Measurements from ENCODE around the gene AUTS2.

Gene AUTS2

DNA sequence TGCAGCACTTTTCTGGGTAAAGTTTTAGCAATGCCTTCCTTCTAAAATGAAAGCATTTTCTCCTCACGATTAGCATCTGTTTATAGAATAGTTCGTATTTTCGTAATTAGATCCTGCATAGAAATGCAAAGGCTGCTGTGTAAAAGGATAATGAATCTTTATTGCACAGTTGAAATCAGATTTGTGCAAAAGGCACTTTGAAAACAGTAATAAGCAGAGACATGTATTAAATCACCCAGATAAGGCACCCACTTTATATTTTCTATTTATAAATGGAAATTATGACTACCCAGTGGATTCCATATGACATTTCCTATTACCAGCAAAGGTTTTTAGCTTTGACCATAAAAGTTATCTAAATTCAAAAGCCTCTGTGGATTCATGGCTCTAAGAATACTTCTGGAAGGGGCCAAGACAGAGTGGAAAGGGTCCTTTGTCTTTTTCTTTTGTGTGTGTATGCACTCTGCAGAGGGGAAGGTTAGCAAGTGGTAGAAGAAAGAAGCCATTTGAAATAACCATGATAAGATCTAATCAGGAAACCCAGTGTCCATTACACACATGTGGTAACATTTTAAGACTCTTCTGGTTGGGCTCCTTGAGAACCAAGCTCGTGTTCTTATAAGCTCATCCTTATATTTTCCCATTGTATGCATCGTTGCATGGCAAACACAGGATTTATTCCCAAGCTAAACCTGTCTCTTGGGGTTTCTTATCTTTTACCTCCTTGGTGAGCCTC, 612.1 kb downstream of the AUTS2 start:
- H3K4me3 ChIP-seq (replicated peaks; ENCODE audit: low read depth, low read length) = no peak overlapping the region
- TF ChIP-seq, protein P1, sequence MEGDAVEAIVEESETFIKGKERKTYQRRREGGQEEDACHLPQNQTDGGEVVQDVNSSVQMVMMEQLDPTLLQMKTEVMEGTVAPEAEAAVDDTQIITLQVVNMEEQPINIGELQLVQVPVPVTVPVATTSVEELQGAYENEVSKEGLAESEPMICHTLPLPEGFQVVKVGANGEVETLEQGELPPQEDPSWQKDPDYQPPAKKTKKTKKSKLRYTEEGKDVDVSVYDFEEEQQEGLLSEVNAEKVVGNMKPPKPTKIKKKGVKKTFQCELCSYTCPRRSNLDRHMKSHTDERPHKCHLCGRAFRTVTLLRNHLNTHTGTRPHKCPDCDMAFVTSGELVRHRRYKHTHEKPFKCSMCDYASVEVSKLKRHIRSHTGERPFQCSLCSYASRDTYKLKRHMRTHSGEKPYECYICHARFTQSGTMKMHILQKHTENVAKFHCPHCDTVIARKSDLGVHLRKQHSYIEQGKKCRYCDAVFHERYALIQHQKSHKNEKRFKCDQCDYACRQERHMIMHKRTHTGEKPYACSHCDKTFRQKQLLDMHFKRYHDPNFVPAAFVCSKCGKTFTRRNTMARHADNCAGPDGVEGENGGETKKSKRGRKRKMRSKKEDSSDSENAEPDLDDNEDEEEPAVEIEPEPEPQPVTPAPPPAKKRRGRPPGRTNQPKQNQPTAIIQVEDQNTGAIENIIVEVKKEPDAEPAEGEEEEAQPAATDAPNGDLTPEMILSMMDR (IDR thresholded peaks at IDR 0.05; ENCODE audit: low read depth, low read length, missing control alignments) = no peak
- no peak for DNase-seq (ENCODE audit: extremely low read depth, low read depth)

- no peak overlapping the region for H3K4me3 ChIP-seq (replicated peaks; ENCODE audit: low read depth, low read length)
- TF ChIP-seq, protein P1 (IDR thresholded peaks at IDR 0.05; ENCODE audit: low read depth, low read length, missing control alignments) = no peak
- no peak for DNase-seq (ENCODE audit: extremely low read depth, low read depth)
Observed at GRCh38 chr7:70210936-70211310, 612.6 kb downstream of the AUTS2 start.

GRCh38 chr7:70212281-70212680, 614.0 kb downstream of the AUTS2 start:
- H3K4me3 ChIP-seq (replicated peaks; ENCODE audit: low read depth, low read length) = no peak overlapping the region
- TF ChIP-seq, protein P1 (IDR thresholded peaks at IDR 0.05; ENCODE audit: low read depth, low read length, missing control alignments) = no peak
- DNase-seq (ENCODE audit: extremely low read depth, low read depth) = no peak

DNA sequence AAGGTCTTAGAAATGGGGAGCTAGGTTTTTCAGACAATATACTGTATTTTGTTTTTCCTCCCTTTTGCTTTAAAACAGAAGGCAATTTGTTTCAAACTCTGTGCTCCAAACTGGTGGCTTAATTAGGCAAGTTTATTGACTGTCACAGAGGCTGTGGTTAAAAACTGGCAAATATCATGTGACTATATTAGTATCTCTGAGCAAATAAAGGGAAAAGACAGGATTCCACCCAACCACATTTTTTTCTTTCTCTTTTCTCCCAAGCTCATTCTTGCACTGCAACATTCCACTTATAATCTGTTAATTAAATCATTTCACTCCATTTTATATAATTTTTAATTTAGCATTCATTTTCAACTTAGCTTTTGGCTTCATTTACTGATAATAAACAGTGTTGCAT, 615.8 kb downstream of the AUTS2 start:
- TF ChIP-seq, protein P1 (IDR thresholded peaks at IDR 0.05; ENCODE audit: low read depth, low read length, missing control alignments) = no peak
- DNase-seq (ENCODE audit: extremely low read depth, low read depth) = no peak
- H3K4me3 ChIP-seq (replicated peaks; ENCODE audit: low read depth, low read length) = no peak overlapping the region

DNA sequence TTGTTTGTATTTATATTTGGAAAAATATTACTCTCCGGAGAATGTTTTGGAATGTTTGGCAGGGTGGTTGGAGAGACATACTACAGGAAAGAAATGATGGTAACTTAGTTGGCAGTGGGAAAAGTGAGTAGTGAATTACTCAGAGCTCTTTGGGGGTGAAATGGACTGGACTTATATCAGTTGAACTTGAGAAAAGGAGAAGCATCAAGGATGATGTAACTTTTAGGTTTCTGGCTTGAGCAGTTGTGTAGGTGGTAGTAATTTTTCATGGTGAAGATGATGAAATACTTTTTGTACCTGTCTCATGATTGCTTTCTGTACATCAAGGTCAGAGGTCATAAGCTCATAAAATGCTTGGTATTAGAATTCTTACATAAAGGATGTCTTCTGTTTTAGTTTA, 617.2 kb downstream of the AUTS2 start:
- TF ChIP-seq, protein P1 (IDR thresholded peaks at IDR 0.05; ENCODE audit: low read depth, low read length, missing control alignments) = no peak
- no peak for DNase-seq (ENCODE audit: extremely low read depth, low read depth)
- no peak overlapping the region for H3K4me3 ChIP-seq (replicated peaks; ENCODE audit: low read depth, low read length)

DNA sequence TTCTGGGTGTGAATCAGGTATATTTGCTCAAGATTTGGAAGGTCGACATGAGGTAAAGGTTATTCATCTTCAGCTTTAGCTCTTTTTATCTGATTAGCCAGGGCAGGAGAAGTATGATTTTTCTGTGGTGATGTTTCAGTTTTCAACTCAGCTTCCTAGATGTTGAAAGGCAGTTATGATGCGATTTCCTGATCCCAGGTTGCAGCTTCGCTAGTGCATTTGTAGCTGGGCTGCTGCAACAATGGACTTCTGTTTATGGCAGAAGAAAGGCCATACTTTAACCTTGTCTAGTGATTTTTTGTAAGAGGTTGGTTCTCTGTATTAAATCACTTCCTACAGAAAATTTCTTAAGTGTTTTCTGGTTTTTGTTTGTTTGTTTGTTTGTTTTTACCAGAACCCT, 619.3 kb downstream of the AUTS2 start:
- no peak for DNase-seq (ENCODE audit: extremely low read depth, low read depth)
- H3K4me3 ChIP-seq (replicated peaks; ENCODE audit: low read depth, low read length) = no peak overlapping the region
- TF ChIP-seq, protein P1 (IDR thresholded peaks at IDR 0.05; ENCODE audit: low read depth, low read length, missing control alignments) = no peak

DNA sequence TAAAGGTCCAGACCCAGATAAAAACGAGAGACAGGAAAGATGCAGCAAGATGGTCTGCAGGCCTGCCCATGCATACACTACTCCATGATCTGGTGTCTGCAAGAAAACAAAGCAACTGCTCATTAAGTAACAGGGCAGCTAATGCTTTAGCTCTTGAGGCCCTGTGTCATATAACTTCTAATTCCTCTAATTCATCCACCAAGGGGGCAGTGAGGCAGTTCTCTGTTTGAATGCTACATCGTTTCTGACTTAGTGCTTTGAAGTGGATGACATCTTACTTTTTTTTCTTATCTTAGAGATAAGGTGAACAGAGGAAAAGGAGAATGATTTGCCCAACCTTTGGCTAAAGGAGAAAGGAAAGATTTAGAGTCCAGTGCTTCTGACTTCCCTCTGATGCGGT, 619.7 kb downstream of the AUTS2 start:
- TF ChIP-seq, protein P1 (IDR thresholded peaks at IDR 0.05; ENCODE audit: low read depth, low read length, missing control alignments) = no peak
- no peak overlapping the region for H3K4me3 ChIP-seq (replicated peaks; ENCODE audit: low read depth, low read length)
- no peak for DNase-seq (ENCODE audit: extremely low read depth, low read depth)

Data from HFF-Myc (cell line).